Activated CD8-positive, alpha-beta T cell treated with anti-CD3 and anti-CD28 coated beads, Interleukin-2, amount 10 ng/mL, durations not matched to agents 7 days and 5 days (primary cell): ENCODE results near the gene MMP1. TPM values are rescaled to one million over a fixed set of nuclear protein-coding genes. Genes with fewer than 3 reads are reported as not detected.

ENCODE experiments used
- ATAC-seq: fragments of 150-1000 bp; cut with Tn5 transposase; one replicate; pipeline ENCODE4 v1.10.0; 2021; ENCODE audit warnings: moderate library complexity
- CTCF ChIA-PET: fragments of 350-600 bp; sonication (Branson Sonifier 250); formaldehyde crosslinking; loops from one replicate; lab custom pipeline; 2021; ENCODE audit warnings: antibody characterized with exemption; lab: Charles Lee
- POLR2A ChIA-PET: fragments of 350-600 bp; sonication (Branson Sonifier 250); formaldehyde crosslinking; loops from one replicate; lab custom pipeline; 2021; ENCODE audit warnings: antibody characterized with exemption; lab: Charles Lee
- DNase-seq: peaks from one replicate; pipeline ENCODE4 v3.0.0-alpha.2; 2020
- H3K27ac Mint-ChIP-seq: one replicate; pipeline ENCODE4 v1.8.0; 2021; ENCODE audit warnings: mild to moderate bottlenecking, mixed read lengths
- H3K27me3 Mint-ChIP-seq: one replicate; pipeline ENCODE4 v1.8.0; 2021; ENCODE audit warnings: low read depth, mixed read lengths
- H3K36me3 Mint-ChIP-seq: one replicate; pipeline ENCODE4 v1.8.0; 2021; ENCODE audit warnings: low read depth, mixed read lengths
- H3K4me1 Mint-ChIP-seq: one replicate; pipeline ENCODE4 v1.8.0; 2021; ENCODE audit warnings: low read depth, mixed read lengths
- H3K4me3 Mint-ChIP-seq: one replicate; pipeline ENCODE4 v1.8.0; 2021; ENCODE audit warnings: mild to moderate bottlenecking, mixed read lengths
- H3K9me3 Mint-ChIP-seq: one replicate; pipeline ENCODE4 v1.8.0; 2022; ENCODE audit warnings: mixed read lengths; ENCODE audit not compliant: insufficient read depth
- total RNA-seq, 2 experiments: library from RNA; stranded (reverse); gene quantifications; one replicate each; pipeline ENCODE4 v1.2.3, GENCODE V29; 2021

Gene MMP1
- total RNA-seq, 2 experiments from 2014 or later: not detected

- H3K27me3 Mint-ChIP-seq: peaks cover 24% of the 10 kb centered on the region
- ATAC-seq: no peak
- CTCF ChIA-PET: interaction anchor here (1.1 to 3.0 kb wide), 2 partner anchors 24 to 110 kb away, joined by 5 to 13 read pairs; no protein-coding TSS in a partner anchor
Measured at GRCh38 chr11:102831128-102831488, 33.1 kb upstream of the MMP1 start.

DNA sequence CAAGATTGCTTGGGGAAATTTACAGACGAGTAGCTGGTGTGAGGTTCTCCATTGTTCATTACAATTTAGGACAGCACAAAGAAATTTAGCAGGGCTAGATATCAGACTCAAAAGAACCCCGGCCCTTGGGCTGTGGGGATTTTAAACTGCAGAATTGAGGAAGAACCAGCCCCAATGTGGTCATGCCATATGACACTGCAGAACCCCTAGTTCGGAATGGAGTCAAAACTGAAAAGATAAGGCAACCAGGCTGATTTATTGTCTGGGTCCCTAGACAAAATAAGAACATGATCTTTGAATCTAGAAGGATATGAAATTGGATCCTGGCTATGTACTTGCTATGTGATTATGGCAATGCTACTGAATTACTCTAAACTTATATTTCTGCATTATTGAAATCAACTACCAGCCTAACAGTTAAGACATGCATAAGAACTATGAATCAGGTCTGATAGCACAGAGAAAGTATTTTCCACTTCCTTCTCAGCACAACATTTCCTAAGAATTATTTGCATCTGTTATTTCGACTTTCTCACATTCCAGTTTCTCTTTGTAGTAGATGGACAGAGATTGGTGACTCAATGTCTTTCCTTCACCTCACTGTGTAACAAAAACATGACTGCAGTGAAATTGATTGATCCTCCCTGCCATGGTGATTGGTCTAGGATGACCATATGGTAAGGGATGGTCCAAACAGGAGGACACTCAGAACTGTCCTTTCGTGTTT is 32.2 kb upstream of the MMP1 start:
- ATAC-seq (no peak), DNase-seq (no peak)
- Mint-ChIP-seq H3K27me3 (peaks cover 24% of the 10 kb centered on the region), H3K27ac (no peak overlapping the region), H3K36me3 (no peaks in the 10 kb centered on the region), H3K4me3 (no peak overlapping the region), H3K4me1 (no peaks in the 10 kb centered on the region), H3K9me3 (no peaks in the 10 kb centered on the region)
- POLR2A ChIA-PET: no interaction called here
- CTCF ChIA-PET: interaction anchor here (1.1 to 3.0 kb wide), 2 partner anchors 25 to 111 kb away, joined by 5 to 13 read pairs; no protein-coding TSS in a partner anchor

More at GRCh38 chr11:102831128-102831488, 33.1 kb upstream of the MMP1 start:
- DNase-seq: no peak
- Mint-ChIP-seq H3K36me3 (no peaks in the 10 kb centered on the region), H3K27ac (no peak overlapping the region), H3K4me3 (no peak overlapping the region), H3K4me1 (no peaks in the 10 kb centered on the region), H3K9me3 (no peaks in the 10 kb centered on the region)
- POLR2A ChIA-PET: no interaction called here

GRCh38 chr11:102829316-102830000 is 31.5 kb upstream of the MMP1 start:
- Mint-ChIP-seq H3K27me3 (peaks cover 22% of the 10 kb centered on the region), H3K27ac (no peak overlapping the region), H3K9me3 (no peaks in the 10 kb centered on the region), H3K4me3 (no peak overlapping the region), H3K36me3 (no peaks in the 10 kb centered on the region), H3K4me1 (no peaks in the 10 kb centered on the region)
- ChIA-PET POLR2A (no interaction called here), CTCF (interaction anchor here (3.0 kb wide), 1 partner anchor 111 kb away, joined by 13 read pairs; no protein-coding TSS in a partner anchor)
- ATAC-seq (no peak), DNase-seq (no peak)

- CTCF ChIA-PET: no interaction called here
Measured at GRCh38 chr11:102824556-102824955, 26.6 kb upstream of the MMP1 start.

GRCh38 chr11:102819491-102819890 is 21.5 kb upstream of the MMP1 start:
- H3K36me3 Mint-ChIP-seq: no peaks in the 10 kb centered on the region
- POLR2A ChIA-PET: no interaction called here
- CTCF ChIA-PET: no interaction called here
- no peak overlapping the region for H3K4me3 Mint-ChIP-seq
- H3K9me3 Mint-ChIP-seq: no peaks in the 10 kb centered on the region
- H3K4me1 Mint-ChIP-seq: no peaks in the 10 kb centered on the region
- no peaks in the 10 kb centered on the region for H3K27me3 Mint-ChIP-seq
- H3K27ac Mint-ChIP-seq: no peak overlapping the region
- no peak for DNase-seq
- ATAC-seq: no peak

More at GRCh38 chr11:102824556-102824955, 26.6 kb upstream of the MMP1 start:
- Mint-ChIP-seq H3K36me3 (no peaks in the 10 kb centered on the region), H3K27me3 (peaks cover 2% of the 10 kb centered on the region), H3K4me3 (no peak overlapping the region), H3K9me3 (no peaks in the 10 kb centered on the region), H3K4me1 (no peaks in the 10 kb centered on the region), H3K27ac (no peak overlapping the region)
- POLR2A ChIA-PET: no interaction called here
- DNase-seq: no peak
- ATAC-seq: no peak

DNA sequence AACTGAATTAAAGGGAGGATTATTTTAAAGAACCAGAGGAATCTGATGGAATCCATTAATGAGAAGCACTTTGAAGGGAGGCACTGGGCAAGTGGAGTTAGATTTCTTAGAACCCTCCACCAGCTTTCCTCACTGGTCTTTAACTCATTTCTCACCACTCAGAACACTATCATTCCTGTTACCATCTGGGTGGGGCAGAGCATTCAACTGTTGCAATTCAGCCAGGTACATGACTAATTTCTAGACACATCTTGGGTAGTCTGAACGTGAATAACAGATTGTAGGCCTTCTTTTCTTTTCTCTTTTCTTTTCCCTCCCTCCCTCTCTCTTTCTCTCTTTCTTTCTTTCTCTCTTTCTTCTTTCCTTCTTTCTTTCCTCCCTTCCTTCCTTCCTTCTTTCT is 15.5 kb upstream of the MMP1 start:
- Mint-ChIP-seq H3K27me3 (no peaks in the 10 kb centered on the region), H3K4me1 (no peaks in the 10 kb centered on the region), H3K36me3 (no peaks in the 10 kb centered on the region), H3K27ac (no peak overlapping the region), H3K4me3 (no peak overlapping the region), H3K9me3 (no peaks in the 10 kb centered on the region)
- ATAC-seq (no peak), DNase-seq (no peak)
- ChIA-PET CTCF (no interaction called here), POLR2A (no interaction called here)

- POLR2A ChIA-PET: no interaction called here
- H3K27me3 Mint-ChIP-seq: no peaks in the 10 kb centered on the region
- ATAC-seq (no peak), DNase-seq (no peak)
- CTCF ChIA-PET: no interaction called here
- no peak overlapping the region for H3K27ac Mint-ChIP-seq
- H3K9me3 Mint-ChIP-seq: no peaks in the 10 kb centered on the region
- no peak overlapping the region for H3K4me3 Mint-ChIP-seq
- H3K4me1 Mint-ChIP-seq: no peaks in the 10 kb centered on the region
- H3K36me3 Mint-ChIP-seq: no peaks in the 10 kb centered on the region
Measured at GRCh38 chr11:102812188-102812587, 14.2 kb upstream of the MMP1 start.

- no peak for DNase-seq
- Mint-ChIP-seq H3K27me3 (no peaks in the 10 kb centered on the region), H3K36me3 (no peaks in the 10 kb centered on the region), H3K27ac (no peak overlapping the region), H3K9me3 (no peaks in the 10 kb centered on the region), H3K4me1 (no peaks in the 10 kb centered on the region), H3K4me3 (no peak overlapping the region)
- CTCF ChIA-PET: no interaction called here
- POLR2A ChIA-PET: no interaction called here
- ATAC-seq: no peak
Measured at GRCh38 chr11:102810950-102811660, 13.1 kb upstream of the MMP1 start.

DNA sequence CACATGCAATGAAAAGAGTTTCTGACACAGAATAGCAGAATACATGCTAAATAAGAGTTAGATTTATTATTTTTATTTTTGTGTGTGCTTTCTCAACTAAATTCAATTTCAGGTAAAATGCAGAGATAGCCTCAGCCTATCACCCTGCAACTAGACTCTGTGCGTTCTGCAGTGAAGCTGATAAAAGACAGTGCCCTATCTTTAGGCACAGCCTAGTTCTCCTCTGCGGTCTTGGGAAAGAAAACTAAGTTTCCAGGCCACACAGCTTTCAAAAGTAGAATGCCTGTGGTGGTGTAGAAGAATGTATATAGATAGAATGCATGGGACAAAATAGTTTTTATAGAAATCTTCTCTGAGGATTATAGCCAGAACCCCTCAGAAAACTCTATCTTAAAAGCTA is 12.0 kb upstream of the MMP1 start:
- Mint-ChIP-seq H3K36me3 (no peaks in the 10 kb centered on the region), H3K9me3 (no peaks in the 10 kb centered on the region), H3K27ac (no peak overlapping the region), H3K27me3 (no peaks in the 10 kb centered on the region), H3K4me3 (no peak overlapping the region), H3K4me1 (no peaks in the 10 kb centered on the region)
- ChIA-PET CTCF (no interaction called here), POLR2A (no interaction called here)
- DNase-seq (no peak), ATAC-seq (no peak)

GRCh38 chr11:102807921-102808320 is 10.0 kb upstream of the MMP1 start:
- Mint-ChIP-seq H3K4me1 (no peaks in the 10 kb centered on the region), H3K36me3 (no peaks in the 10 kb centered on the region), H3K27ac (no peak overlapping the region), H3K27me3 (peaks cover 2% of the 10 kb centered on the region), H3K4me3 (no peak overlapping the region), H3K9me3 (no peaks in the 10 kb centered on the region)
- no peak for DNase-seq
- no peak for ATAC-seq
- ChIA-PET POLR2A (no interaction called here), CTCF (no interaction called here)

- POLR2A ChIA-PET: no interaction called here
- Mint-ChIP-seq H3K4me3 (no peak overlapping the region), H3K36me3 (no peaks in the 10 kb centered on the region), H3K4me1 (no peaks in the 10 kb centered on the region), H3K27ac (no peak overlapping the region), H3K27me3 (peaks cover 2% of the 10 kb centered on the region), H3K9me3 (no peaks in the 10 kb centered on the region)
- CTCF ChIA-PET: no interaction called here
- no peak for DNase-seq
- no peak for ATAC-seq
Measured at GRCh38 chr11:102806296-102806695, 8.3 kb upstream of the MMP1 start.

DNA sequence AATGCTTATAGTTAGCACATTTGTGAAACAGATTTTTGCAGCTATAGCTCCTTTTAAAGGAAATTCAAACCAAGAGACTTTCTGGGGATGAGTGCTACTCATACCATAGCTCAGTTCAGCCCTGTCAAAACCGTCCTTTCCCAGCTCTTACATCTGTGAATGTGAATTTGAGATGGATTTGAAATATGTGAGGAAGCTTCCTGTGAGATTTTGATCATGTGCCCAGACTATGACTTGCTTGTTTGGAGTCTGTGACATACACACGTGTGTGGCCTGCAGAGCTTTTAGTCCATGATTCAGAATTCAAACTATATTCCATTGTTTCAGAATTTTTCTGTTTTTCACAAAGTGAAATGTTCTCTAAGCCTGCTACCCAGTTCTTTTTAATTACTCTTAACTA is 4.4 kb upstream of the MMP1 start:
- ATAC-seq: no peak
- Mint-ChIP-seq H3K9me3 (no peaks in the 10 kb centered on the region), H3K27me3 (peaks cover 2% of the 10 kb centered on the region), H3K27ac (no peak overlapping the region), H3K4me3 (no peak overlapping the region), H3K4me1 (no peaks in the 10 kb centered on the region), H3K36me3 (no peaks in the 10 kb centered on the region)
- DNase-seq: no peak
- POLR2A ChIA-PET: interaction anchor here (0.5 kb wide), 1 partner anchor 276 kb away, joined by 6 read pairs; no protein-coding TSS in a partner anchor
- CTCF ChIA-PET: no interaction called here
